ENCODE results near the gene ARFGEF3.

The ARFGEF3 gene, protein sequence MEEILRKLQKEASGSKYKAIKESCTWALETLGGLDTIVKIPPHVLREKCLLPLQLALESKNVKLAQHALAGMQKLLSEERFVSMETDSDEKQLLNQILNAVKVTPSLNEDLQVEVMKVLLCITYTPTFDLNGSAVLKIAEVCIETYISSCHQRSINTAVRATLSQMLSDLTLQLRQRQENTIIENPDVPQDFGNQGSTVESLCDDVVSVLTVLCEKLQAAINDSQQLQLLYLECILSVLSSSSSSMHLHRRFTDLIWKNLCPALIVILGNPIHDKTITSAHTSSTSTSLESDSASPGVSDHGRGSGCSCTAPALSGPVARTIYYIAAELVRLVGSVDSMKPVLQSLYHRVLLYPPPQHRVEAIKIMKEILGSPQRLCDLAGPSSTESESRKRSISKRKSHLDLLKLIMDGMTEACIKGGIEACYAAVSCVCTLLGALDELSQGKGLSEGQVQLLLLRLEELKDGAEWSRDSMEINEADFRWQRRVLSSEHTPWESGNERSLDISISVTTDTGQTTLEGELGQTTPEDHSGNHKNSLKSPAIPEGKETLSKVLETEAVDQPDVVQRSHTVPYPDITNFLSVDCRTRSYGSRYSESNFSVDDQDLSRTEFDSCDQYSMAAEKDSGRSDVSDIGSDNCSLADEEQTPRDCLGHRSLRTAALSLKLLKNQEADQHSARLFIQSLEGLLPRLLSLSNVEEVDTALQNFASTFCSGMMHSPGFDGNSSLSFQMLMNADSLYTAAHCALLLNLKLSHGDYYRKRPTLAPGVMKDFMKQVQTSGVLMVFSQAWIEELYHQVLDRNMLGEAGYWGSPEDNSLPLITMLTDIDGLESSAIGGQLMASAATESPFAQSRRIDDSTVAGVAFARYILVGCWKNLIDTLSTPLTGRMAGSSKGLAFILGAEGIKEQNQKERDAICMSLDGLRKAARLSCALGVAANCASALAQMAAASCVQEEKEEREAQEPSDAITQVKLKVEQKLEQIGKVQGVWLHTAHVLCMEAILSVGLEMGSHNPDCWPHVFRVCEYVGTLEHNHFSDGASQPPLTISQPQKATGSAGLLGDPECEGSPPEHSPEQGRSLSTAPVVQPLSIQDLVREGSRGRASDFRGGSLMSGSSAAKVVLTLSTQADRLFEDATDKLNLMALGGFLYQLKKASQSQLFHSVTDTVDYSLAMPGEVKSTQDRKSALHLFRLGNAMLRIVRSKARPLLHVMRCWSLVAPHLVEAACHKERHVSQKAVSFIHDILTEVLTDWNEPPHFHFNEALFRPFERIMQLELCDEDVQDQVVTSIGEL (N-terminal part only)

DNA sequence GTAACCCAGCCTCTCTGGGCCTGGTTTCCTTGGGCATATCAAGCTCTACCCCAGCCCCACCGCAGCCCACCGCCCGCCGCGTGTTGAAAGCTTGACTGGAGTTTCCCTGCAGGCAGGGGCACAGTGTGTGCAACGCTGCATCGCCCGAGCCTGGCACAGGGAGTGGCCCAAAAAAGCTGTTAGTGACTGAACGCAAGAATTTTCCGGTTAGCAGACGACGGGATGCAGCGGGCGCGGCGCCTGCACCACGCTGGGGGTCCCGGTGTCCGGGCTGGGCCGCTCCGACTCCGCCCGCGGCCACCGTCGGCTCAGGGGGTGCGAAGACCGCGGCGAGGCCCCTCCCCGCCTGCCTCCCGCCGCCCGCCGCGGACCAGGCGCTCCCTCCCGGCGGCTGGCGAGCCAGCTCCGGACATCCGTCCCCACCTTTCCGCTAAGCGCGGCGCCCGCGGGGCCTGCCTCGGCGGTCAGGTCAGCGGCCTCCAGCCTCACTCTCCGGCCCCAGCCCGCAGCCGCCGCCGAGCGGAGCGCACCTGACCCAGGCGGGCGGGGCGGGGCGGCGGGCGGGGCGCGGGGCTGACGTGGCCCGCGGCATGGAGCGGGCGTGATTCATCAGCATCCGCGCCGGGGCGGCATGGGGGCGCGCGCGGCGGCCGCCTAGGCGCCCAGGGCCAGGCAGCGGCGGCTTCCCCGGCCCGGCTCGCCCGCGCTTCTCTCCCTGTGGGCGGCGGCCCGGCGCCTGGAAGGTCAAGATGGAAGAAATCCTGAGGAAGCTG lies at the start of gene ARFGEF3:
Gene ARFGEF3, plus strand, starts transcription at position 602 of the 773 bp plus-strand sequence. Its CDS starts 148 bp downstream, at position 750.
- CTCF ChIA-PET = interaction anchor here (0.6 to 1.5 kb wide), 3 partner anchors 198 to 331 kb away, joined by 4 to 10 read pairs (median 6); partner anchors contain the start of gene HEBP2
- POLR2A ChIA-PET = interaction anchor here (1.6 kb wide), 1 partner anchor 55 kb away, joined by 6 read pairs; no protein-coding TSS in a partner anchor
- no peaks in the 10 kb centered on the region for H3K36me3 ChIP-seq (ENCODE audit: control insufficient read depth in 2 of 2, insufficient read depth in 1 of 2, low read length in 2 of 2)
- H3K4me1 ChIP-seq (ENCODE audit: control insufficient read depth, insufficient read depth, low read length) = 0 out of 2 replicates have a peak, but pooled peaks cover 2% of the 10 kb centered on the region
- H3K4me3 ChIP-seq (ENCODE audit: low read depth, low read length) = peak within 1 kb of the TSS; percentile 64
- H3K27ac ChIP-seq (ENCODE audit: extremely low read depth, low read depth, low read length) = peak within 1 kb of the TSS; percentile 80; the same call in 1 of the 2 replicates
- no peaks in the 10 kb centered on the region for H3K9me3 ChIP-seq (ENCODE audit: control insufficient read depth, insufficient read depth, low read depth, low read length)
- TF ChIP-seq, protein P1, sequence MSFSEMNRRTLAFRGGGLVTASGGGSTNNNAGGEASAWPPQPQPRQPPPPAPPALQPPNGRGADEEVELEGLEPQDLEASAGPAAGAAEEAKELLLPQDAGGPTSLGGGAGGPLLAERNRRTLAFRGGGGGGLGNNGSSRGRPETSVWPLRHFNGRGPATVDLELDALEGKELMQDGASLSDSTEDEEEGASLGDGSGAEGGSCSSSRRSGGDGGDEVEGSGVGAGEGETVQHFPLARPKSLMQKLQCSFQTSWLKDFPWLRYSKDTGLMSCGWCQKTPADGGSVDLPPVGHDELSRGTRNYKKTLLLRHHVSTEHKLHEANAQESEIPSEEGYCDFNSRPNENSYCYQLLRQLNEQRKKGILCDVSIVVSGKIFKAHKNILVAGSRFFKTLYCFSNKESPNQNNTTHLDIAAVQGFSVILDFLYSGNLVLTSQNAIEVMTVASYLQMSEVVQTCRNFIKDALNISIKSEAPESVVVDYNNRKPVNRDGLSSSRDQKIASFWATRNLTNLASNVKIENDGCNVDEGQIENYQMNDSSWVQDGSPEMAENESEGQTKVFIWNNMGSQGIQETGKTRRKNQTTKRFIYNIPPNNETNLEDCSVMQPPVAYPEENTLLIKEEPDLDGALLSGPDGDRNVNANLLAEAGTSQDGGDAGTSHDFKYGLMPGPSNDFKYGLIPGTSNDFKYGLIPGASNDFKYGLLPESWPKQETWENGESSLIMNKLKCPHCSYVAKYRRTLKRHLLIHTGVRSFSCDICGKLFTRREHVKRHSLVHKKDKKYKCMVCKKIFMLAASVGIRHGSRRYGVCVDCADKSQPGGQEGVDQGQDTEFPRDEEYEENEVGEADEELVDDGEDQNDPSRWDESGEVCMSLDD (tag by site-specific recombination; IDR thresholded peaks at IDR 0.05) = no peak
- TF ChIP-seq GLIS1 (tag by site-specific recombination; IDR thresholded peaks at IDR 0.05) (peak; percentile 64), KLF10 (tag by site-specific recombination; IDR thresholded peaks at IDR 0.05) (0 out of 2 replicates have a peak, but pooled peaks have one; percentile 27), ZIC2 (tag by site-specific recombination; IDR thresholded peaks at IDR 0.05) (peak; percentile 73), ZNF248 (tag by site-specific recombination; IDR thresholded peaks at IDR 0.05) (no peak), TRIM28 (IDR thresholded peaks at IDR 0.05; ENCODE audit: borderline replicate concordance, low read length) (peak; percentile 45; the same call in 1 of the 2 replicates), ZNF521 (tag by site-specific recombination; IDR thresholded peaks at IDR 0.05) (no peak), IKZF3 (tag by site-specific recombination; IDR thresholded peaks at IDR 0.05) (0 out of 2 replicates have a peak, but pooled peaks have one; percentile 6), GFI1B (tag by site-specific recombination; IDR thresholded peaks at IDR 0.05) (no peak), ZNF335 (tag by site-specific recombination; conservative IDR thresholded peaks at IDR 0.05) (peak; percentile 35), ZBTB8A (tag by site-specific recombination; IDR thresholded peaks at IDR 0.05) (peak; percentile 67), REPIN1 (tag by site-specific recombination; IDR thresholded peaks at IDR 0.05; ENCODE audit: low read depth) (no peak), KLF8 (tag by site-specific recombination; IDR thresholded peaks at IDR 0.05) (peak; percentile 31; the same call in 1 of the 2 replicates), MEIS1 (CRISPR knock-in tag; IDR thresholded peaks at IDR 0.05; ENCODE audit: borderline replicate concordance) (no peak), ZSCAN30 (tag by site-specific recombination; IDR thresholded peaks at IDR 0.05) (peak; percentile 78; the same call in 1 of the 2 replicates), ZNF549 (tag by site-specific recombination; IDR thresholded peaks at IDR 0.05) (0 out of 2 replicates have a peak, but pooled peaks have one; percentile 11), ZXDB (tag by site-specific recombination; IDR thresholded peaks at IDR 0.05) (peak; percentile 45), ZNF561 (tag by site-specific recombination; IDR thresholded peaks at IDR 0.05; ENCODE audit: borderline replicate concordance) (peak; percentile 62; the same call in 1 of the 2 replicates)
- TF ChIP-seq, protein P2, sequence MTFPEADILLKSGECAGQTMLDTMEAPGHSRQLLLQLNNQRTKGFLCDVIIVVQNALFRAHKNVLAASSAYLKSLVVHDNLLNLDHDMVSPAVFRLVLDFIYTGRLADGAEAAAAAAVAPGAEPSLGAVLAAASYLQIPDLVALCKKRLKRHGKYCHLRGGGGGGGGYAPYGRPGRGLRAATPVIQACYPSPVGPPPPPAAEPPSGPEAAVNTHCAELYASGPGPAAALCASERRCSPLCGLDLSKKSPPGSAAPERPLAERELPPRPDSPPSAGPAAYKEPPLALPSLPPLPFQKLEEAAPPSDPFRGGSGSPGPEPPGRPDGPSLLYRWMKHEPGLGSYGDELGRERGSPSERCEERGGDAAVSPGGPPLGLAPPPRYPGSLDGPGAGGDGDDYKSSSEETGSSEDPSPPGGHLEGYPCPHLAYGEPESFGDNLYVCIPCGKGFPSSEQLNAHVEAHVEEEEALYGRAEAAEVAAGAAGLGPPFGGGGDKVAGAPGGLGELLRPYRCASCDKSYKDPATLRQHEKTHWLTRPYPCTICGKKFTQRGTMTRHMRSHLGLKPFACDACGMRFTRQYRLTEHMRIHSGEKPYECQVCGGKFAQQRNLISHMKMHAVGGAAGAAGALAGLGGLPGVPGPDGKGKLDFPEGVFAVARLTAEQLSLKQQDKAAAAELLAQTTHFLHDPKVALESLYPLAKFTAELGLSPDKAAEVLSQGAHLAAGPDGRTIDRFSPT (tag by site-specific recombination; IDR thresholded peaks at IDR 0.05) = peak; percentile 38; the same call in 1 of the 2 replicates
- TF ChIP-seq, protein P3, sequence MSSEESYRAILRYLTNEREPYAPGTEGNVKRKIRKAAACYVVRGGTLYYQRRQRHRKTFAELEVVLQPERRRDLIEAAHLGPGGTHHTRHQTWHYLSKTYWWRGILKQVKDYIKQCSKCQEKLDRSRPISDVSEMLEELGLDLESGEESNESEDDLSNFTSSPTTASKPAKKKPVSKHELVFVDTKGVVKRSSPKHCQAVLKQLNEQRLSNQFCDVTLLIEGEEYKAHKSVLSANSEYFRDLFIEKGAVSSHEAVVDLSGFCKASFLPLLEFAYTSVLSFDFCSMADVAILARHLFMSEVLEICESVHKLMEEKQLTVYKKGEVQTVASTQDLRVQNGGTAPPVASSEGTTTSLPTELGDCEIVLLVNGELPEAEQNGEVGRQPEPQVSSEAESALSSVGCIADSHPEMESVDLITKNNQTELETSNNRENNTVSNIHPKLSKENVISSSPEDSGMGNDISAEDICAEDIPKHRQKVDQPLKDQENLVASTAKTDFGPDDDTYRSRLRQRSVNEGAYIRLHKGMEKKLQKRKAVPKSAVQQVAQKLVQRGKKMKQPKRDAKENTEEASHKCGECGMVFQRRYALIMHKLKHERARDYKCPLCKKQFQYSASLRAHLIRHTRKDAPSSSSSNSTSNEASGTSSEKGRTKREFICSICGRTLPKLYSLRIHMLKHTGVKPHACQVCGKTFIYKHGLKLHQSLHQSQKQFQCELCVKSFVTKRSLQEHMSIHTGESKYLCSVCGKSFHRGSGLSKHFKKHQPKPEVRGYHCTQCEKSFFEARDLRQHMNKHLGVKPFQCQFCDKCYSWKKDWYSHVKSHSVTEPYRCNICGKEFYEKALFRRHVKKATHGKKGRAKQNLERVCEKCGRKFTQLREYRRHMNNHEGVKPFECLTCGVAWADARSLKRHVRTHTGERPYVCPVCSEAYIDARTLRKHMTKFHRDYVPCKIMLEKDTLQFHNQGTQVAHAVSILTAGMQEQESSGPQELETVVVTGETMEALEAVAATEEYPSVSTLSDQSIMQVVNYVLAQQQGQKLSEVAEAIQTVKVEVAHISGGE (tag by site-specific recombination; conservative IDR thresholded peaks at IDR 0.05; ENCODE audit: low read depth) = no peak; the same call in 1 of the 2 replicates
- TF ChIP-seq, protein P4, sequence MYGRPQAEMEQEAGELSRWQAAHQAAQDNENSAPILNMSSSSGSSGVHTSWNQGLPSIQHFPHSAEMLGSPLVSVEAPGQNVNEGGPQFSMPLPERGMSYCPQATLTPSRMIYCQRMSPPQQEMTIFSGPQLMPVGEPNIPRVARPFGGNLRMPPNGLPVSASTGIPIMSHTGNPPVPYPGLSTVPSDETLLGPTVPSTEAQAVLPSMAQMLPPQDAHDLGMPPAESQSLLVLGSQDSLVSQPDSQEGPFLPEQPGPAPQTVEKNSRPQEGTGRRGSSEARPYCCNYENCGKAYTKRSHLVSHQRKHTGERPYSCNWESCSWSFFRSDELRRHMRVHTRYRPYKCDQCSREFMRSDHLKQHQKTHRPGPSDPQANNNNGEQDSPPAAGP (tag by site-specific recombination; IDR thresholded peaks at IDR 0.05) = 0 out of 2 replicates have a peak, but pooled peaks have one; percentile 17
